Gastroesophageal sphincter (tissue), 4 donors: ENCODE measurements around the gene HCN3. TPM values are rescaled to one million over a fixed set of nuclear protein-coding genes. Genes with fewer than 3 reads are reported as not detected.

Source experiments
- ATAC-seq: fragments of 150-250 bp; one replicate; pipeline ENCODE4 v1.9.1; 2016; ENCODE audit warnings: mild to moderate bottlenecking, moderate library complexity
- H3K27ac ChIP-seq, 4 donors: fragments of 200-600 bp; sonication (generic) in 3 of 4; 1 replicate in 3 of 4; 2 replicates in 1 of 4; pipeline ENCODE4 v1.5.1; 2016 to 2019
- H3K27me3 ChIP-seq: fragments of 200-600 bp; sonication (generic); one replicate; pipeline ENCODE4 v1.5.1; 2019
- H3K36me3 ChIP-seq, 2 donors: fragments of 200-600 bp; sonication (generic); one replicate each; pipeline ENCODE4 v1.5.1; 2019; ENCODE audit warnings: control low read depth in 1 of 2
- H3K4me1 ChIP-seq, 3 donors: fragments of 200-600 bp; sonication (generic); 1 replicate in 2 of 3; 2 replicates in 1 of 3; pipeline ENCODE4 v1.5.1; 2016 to 2019; ENCODE audit warnings: control low read depth in 2 of 3
- H3K4me3 ChIP-seq, 2 donors: fragments of 200-600 bp; sonication (generic); one replicate each; pipeline ENCODE4 v1.5.1; 2019; ENCODE audit warnings: mild to moderate bottlenecking in 1 of 2, moderate library complexity in 1 of 2
- H3K9me3 ChIP-seq, 3 donors: fragments of 200-600 bp; sonication (generic); one replicate each; pipeline ENCODE4 v1.5.1; 2017 to 2019; ENCODE audit warnings: control low read depth in 2 of 3
- EP300 ChIP-seq: sonication (generic); formaldehyde crosslinking; IDR thresholded peaks from one replicate; pipeline ENCODE4 v1.6.1; 2017; ENCODE audit warnings: antibody characterized with exemption, mild to moderate bottlenecking
- POLR2A ChIP-seq, 2 donors: fragments of 450-650 bp; IDR thresholded peaks; one replicate each; pipeline ENCODE4 v1.6.1; 2017; ENCODE audit warnings: antibody characterized with exemption in 2 of 2, mild to moderate bottlenecking in 2 of 2, moderate library complexity in 1 of 2
- POLR2AphosphoS5 ChIP-seq: sonication (generic); formaldehyde crosslinking; IDR thresholded peaks from one replicate; pipeline ENCODE4 v1.6.1; 2017; ENCODE audit warnings: antibody characterized with exemption
- WGBS, 2 donors: methylation state at CpG; one replicate each; pipeline ENCODE4 v1.1.5; 2018; ENCODE audit warnings: low coverage in 1 of 2; 5-methylcytosine and 5-hydroxymethylcytosine counted together
- total RNA-seq, 4 donors: library from RNA; depleted of rRNA; stranded (reverse); fragments of >200 nt; gene quantifications; one replicate each; pipeline ENCODE4 v1.1.0, GENCODE V29; 2016
- TF ChIP-seq, protein P1 (sequence below), 4 experiments: fragments of 200-600 bp in 2 of 4; fragments of 450-650 bp in 2 of 4; sonication (generic) in 1 of 4; IDR thresholded peaks; one replicate each; pipeline ENCODE4 v1.5.1; 2017 to 2019; ENCODE audit warnings: antibody characterized with exemption in 4 of 4, mild to moderate bottlenecking in 2 of 4, moderate library complexity in 2 of 4

The HCN3 gene
- total RNA-seq, 4 donors from 2014 or later, result 0.47 to 2.2 (median 1.6) TPM

DNA sequence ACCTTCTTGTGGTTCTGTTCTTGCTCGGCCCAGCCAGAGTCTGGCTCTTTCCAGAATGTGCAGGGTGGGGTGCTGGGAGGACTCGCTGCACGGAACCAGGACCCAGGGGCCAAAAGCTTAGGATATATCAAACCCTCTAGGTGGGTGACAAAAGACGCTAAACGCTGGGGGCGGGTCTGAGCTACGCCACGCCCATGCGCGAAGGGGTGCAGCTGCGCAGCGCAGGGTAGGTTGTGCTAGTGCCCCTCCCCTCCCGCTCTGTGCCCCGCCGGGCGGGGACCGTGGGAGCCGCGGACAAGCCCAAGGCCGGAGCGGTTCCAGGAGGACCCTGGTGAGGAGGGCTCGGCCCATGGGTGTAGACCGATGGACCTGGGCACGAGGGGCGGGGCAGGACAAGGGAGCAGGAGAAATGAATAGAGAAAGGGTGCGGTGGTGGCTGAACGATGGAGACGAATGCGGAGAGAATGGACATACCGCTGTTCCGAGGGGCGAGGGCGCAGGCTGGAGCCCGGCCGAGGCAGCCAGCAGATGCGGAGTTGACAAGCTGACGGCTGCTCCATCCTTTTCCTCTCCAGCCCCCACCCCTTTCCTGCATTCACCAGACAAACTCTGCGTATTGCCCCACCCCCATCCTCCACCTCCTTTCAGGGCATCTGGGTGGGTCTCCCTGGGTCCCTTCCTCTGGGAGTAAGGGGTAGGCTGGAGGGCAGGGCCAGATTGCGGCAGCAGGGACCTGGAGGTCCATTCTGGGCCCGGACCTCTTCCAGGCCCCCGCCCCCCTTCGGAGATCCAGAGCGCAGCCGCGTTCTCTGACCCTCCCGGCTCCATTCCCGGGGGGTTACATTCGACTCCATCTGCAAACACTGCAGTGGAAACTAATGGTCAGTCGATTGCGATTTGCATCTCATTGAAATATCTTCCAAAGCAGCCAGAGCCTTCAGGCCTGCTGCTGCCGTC, 43.7 kb downstream of the HCN3 start, which contains the start of gene RUSC1:
RUSC1 (plus strand) TSS at position 234 of the 957 bp plus-strand sequence. CDS start 880 bp downstream, outside the sequence.
- TF ChIP-seq, protein P1, sequence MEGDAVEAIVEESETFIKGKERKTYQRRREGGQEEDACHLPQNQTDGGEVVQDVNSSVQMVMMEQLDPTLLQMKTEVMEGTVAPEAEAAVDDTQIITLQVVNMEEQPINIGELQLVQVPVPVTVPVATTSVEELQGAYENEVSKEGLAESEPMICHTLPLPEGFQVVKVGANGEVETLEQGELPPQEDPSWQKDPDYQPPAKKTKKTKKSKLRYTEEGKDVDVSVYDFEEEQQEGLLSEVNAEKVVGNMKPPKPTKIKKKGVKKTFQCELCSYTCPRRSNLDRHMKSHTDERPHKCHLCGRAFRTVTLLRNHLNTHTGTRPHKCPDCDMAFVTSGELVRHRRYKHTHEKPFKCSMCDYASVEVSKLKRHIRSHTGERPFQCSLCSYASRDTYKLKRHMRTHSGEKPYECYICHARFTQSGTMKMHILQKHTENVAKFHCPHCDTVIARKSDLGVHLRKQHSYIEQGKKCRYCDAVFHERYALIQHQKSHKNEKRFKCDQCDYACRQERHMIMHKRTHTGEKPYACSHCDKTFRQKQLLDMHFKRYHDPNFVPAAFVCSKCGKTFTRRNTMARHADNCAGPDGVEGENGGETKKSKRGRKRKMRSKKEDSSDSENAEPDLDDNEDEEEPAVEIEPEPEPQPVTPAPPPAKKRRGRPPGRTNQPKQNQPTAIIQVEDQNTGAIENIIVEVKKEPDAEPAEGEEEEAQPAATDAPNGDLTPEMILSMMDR (IDR thresholded peaks at IDR 0.05), result peak in 1 of 4 experiments; percentile 23
- no peak for TF ChIP-seq EP300
- TF ChIP-seq POLR2A (IDR thresholded peaks at IDR 0.05), result peak in 1 of 2 donors; percentile 50
- peak; percentile 47 for TF ChIP-seq POLR2AphosphoS5
- 1 to 3% methylated on average over 10 to 12 of the region's 51 CpGs for WGBS, 2 donors
- ATAC-seq, result peak; percentile 28
- Histone ChIP-seq H3K27ac (peak within 1 kb of the TSS; percentile 96 to 99 (median 98)), H3K27me3 (no peaks in the 10 kb centered on the region), H3K4me3 (peak within 1 kb of the TSS; percentile 47 to 92), H3K4me1 (peaks cover 0 to 50% (median 21%) of the 10 kb centered on the region in 3 donors), H3K36me3 (peaks cover 0 to 17% of the 10 kb centered on the region in 2 donors), H3K9me3 (no peaks in the 10 kb centered on the region)

DNA sequence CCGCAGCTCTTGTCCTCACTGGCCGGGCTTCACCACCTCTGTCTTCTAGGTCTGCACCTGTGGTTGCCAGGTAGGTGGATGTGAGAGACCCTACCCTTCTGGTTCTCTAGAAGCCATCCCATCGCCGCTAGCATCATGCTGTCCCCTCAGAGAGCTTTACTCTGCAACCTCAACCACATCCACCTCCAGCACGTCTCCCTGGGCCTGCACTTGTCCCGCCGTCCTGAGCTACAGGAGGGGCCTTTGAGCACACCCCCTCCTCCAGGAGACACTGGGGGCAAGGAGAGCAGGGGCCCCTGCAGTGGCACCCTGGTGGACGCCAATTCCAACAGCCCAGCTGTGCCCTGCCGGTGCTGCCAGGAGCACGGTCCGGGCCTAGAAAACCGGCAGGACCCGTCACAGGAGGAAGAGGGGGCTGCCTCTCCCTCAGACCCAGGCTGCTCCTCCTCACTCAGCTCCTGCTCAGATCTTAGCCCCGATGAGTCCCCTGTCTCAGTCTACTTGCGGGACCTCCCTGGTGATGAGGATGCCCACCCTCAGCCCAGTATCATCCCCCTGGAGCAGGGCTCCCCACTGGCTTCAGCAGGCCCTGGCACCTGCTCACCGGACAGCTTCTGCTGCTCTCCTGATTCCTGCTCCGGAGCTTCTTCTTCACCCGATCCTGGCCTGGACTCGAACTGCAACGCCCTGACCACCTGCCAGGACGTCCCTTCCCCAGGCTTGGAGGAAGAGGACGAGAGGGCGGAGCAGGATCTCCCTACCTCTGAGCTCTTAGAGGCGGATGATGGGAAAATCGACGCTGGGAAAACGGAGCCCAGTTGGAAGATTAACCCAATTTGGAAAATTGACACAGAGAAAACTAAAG, 44.6 kb downstream of the HCN3 start:
- no peak for TF ChIP-seq POLR2A (IDR thresholded peaks at IDR 0.05)
- no peak for TF ChIP-seq POLR2AphosphoS5
- TF ChIP-seq, protein P1 (IDR thresholded peaks at IDR 0.05), result no peak
- Histone ChIP-seq H3K9me3 (no peaks in the 10 kb centered on the region), H3K4me1 (peaks cover 0 to 59% (median 21%) of the 10 kb centered on the region in 3 donors), H3K36me3 (peaks cover 0 to 26% of the 10 kb centered on the region in 2 donors), H3K27ac (peak overlapping the region; percentile 96 to 99 (median 98)), H3K27me3 (no peaks in the 10 kb centered on the region), H3K4me3 (peak overlapping the region in 1 of 2 donors; percentile 92)
- WGBS, 2 donors, result 0 to 38% methylated on average over 4 to 9 of the region's 27 CpGs
- ATAC-seq, result no peak

DNA sequence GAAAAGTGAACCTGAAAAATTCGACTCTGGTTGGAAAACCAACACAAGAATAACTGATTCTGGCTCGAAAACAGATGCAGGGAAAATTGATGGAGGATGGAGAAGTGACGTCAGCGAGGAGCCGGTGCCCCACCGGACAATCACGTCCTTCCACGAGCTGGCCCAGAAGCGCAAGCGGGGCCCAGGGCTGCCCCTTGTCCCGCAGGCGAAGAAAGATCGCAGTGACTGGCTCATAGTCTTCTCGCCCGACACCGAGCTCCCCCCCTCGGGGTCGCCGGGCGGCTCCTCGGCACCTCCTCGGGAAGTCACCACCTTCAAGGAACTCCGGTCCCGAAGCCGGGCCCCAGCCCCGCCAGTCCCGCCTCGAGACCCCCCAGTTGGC, 45.3 kb downstream of the HCN3 start:
- peak overlapping the region; percentile 81 to 92 for H3K4me3 ChIP-seq
- H3K4me1 ChIP-seq, result peaks cover 0 to 62% (median 21%) of the 10 kb centered on the region in 3 donors
- no peaks in the 10 kb centered on the region for H3K9me3 ChIP-seq
- TF ChIP-seq, protein P1 (IDR thresholded peaks at IDR 0.05), result no peak
- TF ChIP-seq POLR2AphosphoS5 (no peak), POLR2A (IDR thresholded peaks at IDR 0.05) (no peak), EP300 (no peak)
- H3K36me3 ChIP-seq, result peaks cover 0 to 30% of the 10 kb centered on the region in 2 donors
- 0 to 1% methylated on average over 11 to 12 of the region's 28 CpGs for WGBS, 2 donors
- no peaks in the 10 kb centered on the region for H3K27me3 ChIP-seq
- H3K27ac ChIP-seq, result peak overlapping the region; percentile 96 to 99 (median 98)
- no peak for ATAC-seq

- Histone ChIP-seq H3K27ac (peak overlapping the region; percentile 96 to 99 (median 98)), H3K36me3 (peaks cover 0 to 30% of the 10 kb centered on the region in 2 donors), H3K9me3 (no peaks in the 10 kb centered on the region), H3K27me3 (no peaks in the 10 kb centered on the region), H3K4me3 (peak overlapping the region; percentile 81 to 92), H3K4me1 (peaks cover 0 to 64% (median 21%) of the 10 kb centered on the region in 3 donors)
- WGBS, 2 donors, result 0% methylated on average over 11 of the region's 58 CpGs; no CpG with 5 or more reads in 1 of the 2 donors
- ATAC-seq, result peak; percentile 73
- TF ChIP-seq, protein P1 (IDR thresholded peaks at IDR 0.05), result peak in 3 of 4 experiments; percentile 96 to 98 (median 97)
- peak in 1 of 2 donors; percentile 29 for TF ChIP-seq POLR2A (IDR thresholded peaks at IDR 0.05)
- TF ChIP-seq POLR2AphosphoS5, result peak; percentile 59
- TF ChIP-seq EP300, result no peak
These were observed 45.9 kb downstream of the HCN3 start for GRCh38 chr1:155322953-155323728.
